ENCODE data around the gene GDE1.

Gene GDE1

GRCh38 chr16:19485611-19486010, 36.3 kb downstream of the GDE1 start:
- DNase-seq = no peak

- no peak for DNase-seq
Measured at GRCh38 chr16:19484096-19484495, 37.8 kb downstream of the GDE1 start.

- DNase-seq = no peak
Measured at GRCh38 chr16:19482291-19482690, 39.6 kb downstream of the GDE1 start.

GRCh38 chr16:19481769-19482168, 40.1 kb downstream of the GDE1 start:
- DNase-seq = no peak

GRCh38 chr16:19481296-19481695, 40.6 kb downstream of the GDE1 start:
- DNase-seq = no peak

- DNase-seq = no peak
Measured at GRCh38 chr16:19479302-19479721, 42.6 kb downstream of the GDE1 start.

GRCh38 chr16:19478505-19478904, 43.4 kb downstream of the GDE1 start:
- DNase-seq = no peak

- no peak for DNase-seq
Measured at GRCh38 chr16:19474617-19475016, 47.3 kb downstream of the GDE1 start.

- no peak for DNase-seq
Measured at GRCh38 chr16:19472482-19472881, 49.4 kb downstream of the GDE1 start.

GRCh38 chr16:19468300-19468699, 53.6 kb downstream of the GDE1 start:
- no peak for DNase-seq

GRCh38 chr16:19463468-19464315, 58.2 kb downstream of the GDE1 start:
- no peak for DNase-seq

GRCh38 chr16:19460397-19460796, 61.5 kb downstream of the GDE1 start:
- DNase-seq = no peak

- no peak for DNase-seq
Measured at GRCh38 chr16:19458722-19459379, 63.0 kb downstream of the GDE1 start.

Data from right forelimb (tissue), 1 donor.